GM03348 (cell line): Measurements from ENCODE around the gene INO80.
"Not testable (repeated sequence)": the region's sequence is repeated elsewhere in the genome, so short reads cannot be mapped to it uniquely, and the experiment has no call there.

Experiments used
- DNase-seq: peaks from one replicate; pipeline ENCODE4 v3.0.0; 2012; ENCODE audit warnings: low spot score

The INO80 gene

DNA sequence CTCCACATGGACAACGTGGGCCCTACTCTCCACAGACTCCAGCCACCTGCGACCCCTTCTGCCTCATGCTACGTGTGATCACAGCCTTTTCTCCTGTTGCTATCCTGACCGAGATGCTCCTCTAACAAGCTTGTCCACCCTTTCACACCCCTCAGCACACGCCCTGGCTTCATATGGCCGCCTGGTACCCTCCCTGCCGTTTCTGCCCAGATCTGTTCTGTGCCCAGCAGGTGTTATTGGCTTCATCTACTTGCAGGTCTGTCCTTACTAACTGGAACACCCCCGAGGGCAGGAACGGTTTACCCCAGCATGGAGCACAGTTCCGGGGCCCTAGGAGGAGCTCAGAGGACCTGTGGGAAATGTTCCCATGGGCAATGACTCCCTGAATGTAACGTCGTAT is 152.9 kb downstream of the INO80 start:
- DNase-seq = no peak

DNA sequence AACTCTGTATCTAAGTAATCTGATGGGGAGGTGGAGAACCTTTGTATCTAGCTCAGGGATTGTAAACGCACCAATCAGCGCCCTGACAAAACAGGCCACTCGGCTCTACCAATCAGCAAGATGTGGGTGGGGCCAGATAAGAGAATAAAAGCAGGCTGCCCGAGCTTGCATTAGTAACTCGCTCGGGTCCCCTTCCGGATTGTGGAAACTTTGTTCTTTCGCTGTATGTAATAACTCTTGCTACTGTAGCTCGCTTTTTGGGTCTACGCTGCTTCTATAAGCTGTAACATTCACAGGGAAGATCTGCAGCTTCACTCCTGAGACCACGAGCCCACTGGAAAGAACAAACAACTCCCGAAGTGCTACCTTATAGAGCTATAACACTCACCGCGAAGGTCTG is 153.8 kb downstream of the INO80 start:
- not testable (repeated sequence) for DNase-seq

DNA sequence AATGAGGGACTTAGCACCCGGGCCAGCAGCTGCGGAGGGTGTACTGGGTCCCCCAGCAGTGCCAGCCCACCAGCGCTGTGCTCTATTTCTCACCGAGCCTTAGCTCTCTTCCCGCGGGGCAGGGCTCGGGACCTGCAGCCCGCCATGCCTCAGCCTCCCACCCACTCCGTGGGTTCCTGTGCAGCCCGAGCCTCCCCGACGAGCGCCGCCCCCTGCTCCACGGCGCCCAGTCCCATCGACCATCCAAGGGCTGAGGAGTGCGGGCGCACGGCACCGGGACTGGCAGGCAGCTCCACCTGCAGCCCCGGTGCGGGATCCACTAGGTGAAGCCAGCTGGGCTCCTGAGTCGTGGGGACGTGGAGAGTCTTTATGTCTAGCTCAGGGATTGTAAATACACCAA is 154.3 kb downstream of the INO80 start:
- DNase-seq = not testable (repeated sequence)

- no peak for DNase-seq
Observed at GRCh38 chr15:40960925-40961324, 155.2 kb downstream of the INO80 start.

DNA sequence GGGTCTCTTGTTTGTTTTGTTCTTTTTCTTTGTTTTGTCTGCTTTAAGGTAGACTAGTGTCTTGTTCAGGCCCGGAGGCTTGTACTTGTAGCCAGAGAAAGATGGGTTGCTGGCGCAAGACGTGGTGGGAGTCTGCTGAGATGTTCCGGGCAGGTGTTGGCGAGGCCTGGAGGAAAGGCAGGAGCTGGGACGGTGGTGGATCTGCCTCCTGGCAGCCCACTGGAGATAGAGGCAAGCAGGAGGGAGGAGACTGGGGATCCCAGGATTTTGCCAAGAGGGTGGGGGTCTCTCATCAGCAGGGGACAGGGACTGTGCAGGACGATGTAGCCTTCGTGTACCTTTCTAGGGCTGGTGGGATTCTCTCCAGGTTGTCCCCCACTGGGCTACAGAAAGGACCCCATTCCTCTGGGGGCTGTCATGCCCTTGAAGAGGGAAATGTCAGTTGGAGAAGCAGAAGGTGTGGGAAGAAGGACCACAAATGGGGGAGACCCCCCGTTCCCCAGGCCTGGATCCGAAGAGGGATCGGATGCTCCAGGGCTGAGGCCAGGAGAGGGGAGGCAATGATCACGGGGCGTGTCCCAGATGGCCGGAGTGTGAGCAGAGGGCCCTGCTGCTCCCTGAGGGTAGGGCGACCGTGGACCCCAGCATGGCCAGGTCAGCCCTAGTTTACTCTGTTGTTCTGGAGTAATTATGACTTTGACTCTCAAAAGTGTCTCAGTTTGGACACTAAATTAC is 155.8 kb downstream of the INO80 start:
- DNase-seq = no peak

GRCh38 chr15:40959331-40960141 is 156.5 kb downstream of the INO80 start:
- no peak for DNase-seq

- DNase-seq = no peak
Observed at GRCh38 chr15:40958723-40959122, 157.4 kb downstream of the INO80 start.

DNA sequence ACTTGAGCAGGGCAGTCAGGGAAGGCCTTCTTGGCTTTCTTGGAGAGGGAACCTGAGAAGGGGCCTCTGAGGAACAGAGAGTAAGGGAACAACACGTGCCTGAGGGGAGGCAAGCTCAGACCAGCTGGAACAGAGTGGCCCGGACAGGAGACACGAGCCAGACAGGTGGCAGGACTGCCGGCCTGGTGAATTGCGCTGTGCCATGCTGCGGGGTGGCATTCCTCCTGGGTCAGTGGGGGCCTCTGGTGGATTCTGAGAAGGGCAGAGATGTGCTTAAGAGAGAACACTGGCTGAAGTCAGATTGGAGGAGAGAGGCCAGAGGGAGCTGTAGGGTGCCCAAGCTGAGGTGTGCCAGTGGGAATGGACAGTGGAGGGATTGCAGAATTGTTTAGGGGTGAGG is 157.9 kb downstream of the INO80 start:
- no peak for DNase-seq

GRCh38 chr15:40957581-40958051 is 158.5 kb downstream of the INO80 start:
- DNase-seq = no peak

DNA sequence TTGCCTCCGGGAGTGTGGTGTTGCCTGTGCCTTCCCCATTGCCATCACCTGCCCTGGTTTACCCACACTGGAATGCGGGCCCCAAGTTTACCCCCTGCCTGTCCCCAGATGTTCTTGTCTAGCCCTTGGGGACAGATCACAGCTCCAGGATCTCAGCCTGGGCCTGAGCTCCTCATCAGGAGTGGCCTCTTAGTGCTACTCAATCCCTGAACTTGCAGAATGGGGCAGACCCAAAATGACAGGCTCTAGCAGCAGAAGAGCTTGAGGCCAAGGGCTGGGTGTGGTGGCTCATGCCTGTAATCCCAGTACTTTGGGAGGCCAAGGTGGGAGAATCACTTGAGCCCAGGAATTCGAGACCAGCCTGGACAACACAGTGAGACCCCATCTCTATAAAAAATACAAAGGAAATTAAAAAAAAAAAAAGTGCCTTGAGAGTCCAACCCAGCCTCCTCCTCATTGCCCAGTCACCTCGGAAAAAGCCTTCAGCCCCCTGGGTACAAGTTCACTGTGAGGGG is 159.0 kb downstream of the INO80 start:
- DNase-seq = no peak

DNA sequence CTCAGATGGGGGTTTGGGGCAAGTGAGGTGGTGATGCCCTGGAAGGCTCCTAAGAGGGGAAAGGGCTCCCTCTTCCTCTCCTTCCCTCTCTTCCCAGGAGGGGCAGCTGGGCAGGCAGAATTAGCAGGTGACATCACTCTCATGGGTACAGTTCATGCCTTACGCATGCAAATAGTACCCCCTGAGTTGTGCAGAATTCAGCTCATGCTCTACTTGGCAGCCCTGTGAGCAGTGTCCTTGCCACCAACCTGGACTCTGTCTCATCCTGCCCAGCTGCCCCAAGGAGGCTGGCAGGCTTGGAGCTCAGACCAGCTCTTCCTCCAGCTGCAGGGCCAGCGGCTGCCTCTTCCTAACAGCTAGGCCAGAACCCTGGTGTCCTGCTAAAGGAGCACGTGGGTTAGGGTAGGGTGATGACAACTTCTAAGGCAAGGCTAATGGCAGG is 159.5 kb downstream of the INO80 start:
- no peak for DNase-seq

GRCh38 chr15:40955930-40956540 is 160.0 kb downstream of the INO80 start:
- DNase-seq = no peak

GRCh38 chr15:40955141-40955903 is 160.8 kb downstream of the INO80 start:
- no peak for DNase-seq

- DNase-seq = not testable (repeated sequence)
Observed at GRCh38 chr15:40954158-40954848, 161.8 kb downstream of the INO80 start.

DNA sequence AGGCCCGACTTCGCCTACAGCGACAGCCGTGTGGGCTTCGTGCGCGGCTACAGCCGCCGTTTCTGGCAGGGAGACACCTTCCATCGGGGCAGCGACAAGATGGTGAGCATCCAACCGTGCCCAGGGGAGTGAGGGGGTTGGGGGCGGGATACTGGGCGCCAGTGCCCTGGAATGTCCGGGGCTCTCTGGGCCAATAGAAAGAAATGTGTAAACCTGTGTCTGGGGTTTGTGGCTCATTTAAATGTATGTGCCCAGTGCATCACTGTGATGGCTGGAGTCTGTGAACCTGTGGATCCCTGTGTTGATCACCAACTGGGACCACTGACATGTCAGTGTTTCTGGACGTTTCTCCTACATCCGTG is 162.4 kb downstream of the INO80 start:
- no peak for DNase-seq

GRCh38 chr15:40952901-40953712 is 163.0 kb downstream of the INO80 start, which contains the start of gene CHAC1:
CHAC1 (plus strand) TSS chr15:40953471; CDS start chr15:40953584, 113 bp downstream.
- DNase-seq = peak; percentile 100

GRCh38 chr15:40952301-40952900 is 163.7 kb downstream of the INO80 start:
- no peak for DNase-seq

GRCh38 chr15:40951764-40952163 is 164.3 kb downstream of the INO80 start:
- DNase-seq = no peak

- no peak for DNase-seq
Observed at GRCh38 chr15:40949756-40950207, 166.3 kb downstream of the INO80 start.
